CD4-positive, alpha-beta T cell (primary cell): ENCODE measurements around the gene APBA2. TPM values are rescaled to one million over a fixed set of nuclear protein-coding genes. Genes with fewer than 3 reads are reported as not detected.
A peak's percentile ranks its signal among the peaks of the same experiment; 100 is the strongest.

ENCODE experiments used
- ATAC-seq: fragments of 200-7000 bp; cut with Tn5 transposase; one replicate; pipeline ENCODE4 v1.10.0; 2022; ENCODE audit warnings: mild to moderate bottlenecking; ENCODE audit not compliant: poor library complexity
- CTCF ChIA-PET: fragments of 350-600 bp; sonication (Branson Sonifier 250); formaldehyde crosslinking; loops from one replicate; lab custom pipeline; 2021; ENCODE audit warnings: antibody characterized with exemption, inconsistent platforms; lab: Charles Lee
- POLR2A ChIA-PET: fragments of 350-600 bp; sonication (Branson Sonifier 250); formaldehyde crosslinking; loops from one replicate; lab custom pipeline; 2021; ENCODE audit warnings: antibody characterized with exemption, inconsistent platforms; lab: Charles Lee
- DNase-seq, 14 experiments: peaks; one replicate each; pipeline ENCODE4 v3.0.0-alpha.2; 2013 to 2020; ENCODE audit warnings: mixed read lengths in 2 of 14
- H3K27ac ChIP-seq, 2 donors: one replicate each; pipeline versions ENCODE4 v1.5.1 to v1.7.0; 2013; ENCODE audit warnings: low read length in 2 of 2, low read depth in 1 of 2, mild to moderate bottlenecking in 1 of 2
- H3K27me3 ChIP-seq, 2 experiments: 1 replicate in 1 of 2; 2 replicates in 1 of 2; pipeline versions ENCODE4 v1.6.1 to v1.7.0; 2013; ENCODE audit warnings: low read length in 2 of 2, control low read depth in 1 of 2, mild to moderate bottlenecking in 1 of 2, moderate library complexity in 1 of 2; ENCODE audit not compliant: insufficient read depth in 2 of 2, control insufficient read depth in 1 of 2
- H3K36me3 ChIP-seq: one replicate; pipeline ENCODE4 v1.6.1; 2013; ENCODE audit warnings: low read length, control low read depth; ENCODE audit not compliant: insufficient read depth
- H3K4me1 ChIP-seq: one replicate; pipeline ENCODE4 v1.6.1; 2013; ENCODE audit warnings: low read length, control low read depth; ENCODE audit not compliant: insufficient read depth
- H3K4me3 ChIP-seq: one replicate; pipeline ENCODE4 v1.5.1; 2013; ENCODE audit warnings: mild to moderate bottlenecking, low read length, moderate library complexity
- H3K9me3 ChIP-seq, 2 experiments: 1 replicate in 1 of 2; 2 replicates in 1 of 2; pipeline versions ENCODE4 v1.6.1 to v1.7.0; 2013; ENCODE audit warnings: low read length in 2 of 2, mild to moderate bottlenecking in 2 of 2, control low read depth in 1 of 2, moderate library complexity in 1 of 2; ENCODE audit not compliant: control insufficient read depth in 1 of 2, insufficient read depth in 1 of 2
- H3K27ac Mint-ChIP-seq: one replicate; pipeline ENCODE4 v1.8.0; 2020; ENCODE audit warnings: mixed read lengths
- H3K27me3 Mint-ChIP-seq: one replicate; pipeline ENCODE4 v1.8.0; 2021; ENCODE audit warnings: mixed read lengths
- H3K36me3 Mint-ChIP-seq: one replicate; pipeline ENCODE4 v1.8.0; 2021; ENCODE audit warnings: low read depth, mixed read lengths
- H3K4me1 Mint-ChIP-seq: one replicate; pipeline ENCODE4 v1.8.0; 2021; ENCODE audit warnings: low read depth, mixed read lengths
- H3K4me3 Mint-ChIP-seq: one replicate; pipeline ENCODE4 v1.8.0; 2020; ENCODE audit warnings: mild to moderate bottlenecking, mixed read lengths
- H3K9me3 Mint-ChIP-seq: one replicate; pipeline ENCODE4 v1.8.0; 2020; ENCODE audit warnings: mixed read lengths
- CTCF ChIP-seq: fragments of 200-600 bp; IDR thresholded peaks from one replicate; pipeline ENCODE4 v1.8.0; 2022; ENCODE audit warnings: antibody characterized with exemption, mild to moderate bottlenecking
- intact Hi-C, 2 experiments: fragments of 100-400 bp; cut with DNase I in 1 of 2; cut with micrococcal nuclease in 1 of 2; formaldehyde crosslinking; loops; one replicate each; pipeline versions ENCODE4 v1.15.1 to v1.9.0; 2023 to 2025; cut with DNase I, micrococcal nuclease
- total RNA-seq, 174 experiments: library from RNA in 2 of 174; stranded (reverse) in 2 of 174; gene quantifications; one replicate each; pipeline ENCODE4 v1.2.3 and lab custom pipeline; 2021 to 2026

The APBA2 gene
- total RNA-seq, 2 experiments from 2014 or later = 123 to 126 TPM

- ChIA-PET CTCF (no interaction called here), POLR2A (interaction anchor here (0.6 to 0.8 kb wide), 2 partner anchors 147 to 191 kb away, joined by 3 read pairs; no protein-coding TSS in a partner anchor)
- Histone ChIP-seq H3K4me3 (no peak overlapping the region), H3K36me3 (peaks cover 16% of the 10 kb centered on the region), H3K4me1 (peaks cover 2% of the 10 kb centered on the region), H3K9me3 (peaks cover 0 to 21% of the 10 kb centered on the region in 2 experiments), H3K27me3 (no peaks in the 10 kb centered on the region), H3K27ac (no peak overlapping the region)
- no peaks in the 10 kb centered on the region for H3K27me3 Mint-ChIP-seq
- DNase-seq = no peak
- ATAC-seq = no peak
- H3K4me3 Mint-ChIP-seq = no peak overlapping the region
- H3K4me1 Mint-ChIP-seq = peaks cover 64% of the 10 kb centered on the region
- intact Hi-C loops = no loop called here
- no peak for TF ChIP-seq CTCF
- no peaks in the 10 kb centered on the region for H3K9me3 Mint-ChIP-seq
- no peak overlapping the region for H3K27ac Mint-ChIP-seq
- peaks cover 69% of the 10 kb centered on the region for H3K36me3 Mint-ChIP-seq
These were observed 167.9 kb downstream of the APBA2 start for GRCh38 chr15:29053661-29054131.

- no peak overlapping the region for H3K4me3 Mint-ChIP-seq
- Histone ChIP-seq H3K9me3 (peaks cover 0 to 21% of the 10 kb centered on the region in 2 experiments), H3K27ac (no peak overlapping the region), H3K27me3 (no peaks in the 10 kb centered on the region), H3K36me3 (peaks cover 16% of the 10 kb centered on the region), H3K4me3 (no peak overlapping the region), H3K4me1 (peaks cover 2% of the 10 kb centered on the region)
- H3K9me3 Mint-ChIP-seq = no peaks in the 10 kb centered on the region
- TF ChIP-seq CTCF = no peak
- ATAC-seq (no peak), DNase-seq (no peak)
- no peaks in the 10 kb centered on the region for H3K27me3 Mint-ChIP-seq
- ChIA-PET POLR2A (interaction anchor here (0.6 to 0.8 kb wide), 2 partner anchors 147 to 191 kb away, joined by 3 read pairs; no protein-coding TSS in a partner anchor), CTCF (no interaction called here)
- intact Hi-C loops = no loop called here
- H3K4me1 Mint-ChIP-seq = peaks cover 64% of the 10 kb centered on the region
- H3K36me3 Mint-ChIP-seq = peaks cover 75% of the 10 kb centered on the region
- H3K27ac Mint-ChIP-seq = no peak overlapping the region
These were observed 168.6 kb downstream of the APBA2 start for GRCh38 chr15:29054171-29055045.

GRCh38 chr15:29055876-29056275 lies 170.1 kb downstream of the APBA2 start:
- Mint-ChIP-seq H3K9me3 (no peaks in the 10 kb centered on the region), H3K36me3 (peaks cover 75% of the 10 kb centered on the region), H3K27me3 (no peaks in the 10 kb centered on the region), H3K4me1 (peaks cover 61% of the 10 kb centered on the region), H3K27ac (peak overlapping the region; percentile 36), H3K4me3 (no peak overlapping the region)
- intact Hi-C loops = no loop called here
- H3K36me3 ChIP-seq = peaks cover 16% of the 10 kb centered on the region
- no peak overlapping the region for H3K27ac ChIP-seq
- DNase-seq (no peak), ATAC-seq (no peak)
- H3K27me3 ChIP-seq = no peaks in the 10 kb centered on the region
- ChIA-PET CTCF (no interaction called here), POLR2A (no interaction called here)
- H3K9me3 ChIP-seq = peaks cover 0 to 21% of the 10 kb centered on the region in 2 experiments
- TF ChIP-seq CTCF = no peak
- H3K4me3 ChIP-seq = no peak overlapping the region
- H3K4me1 ChIP-seq = peaks cover 2% of the 10 kb centered on the region
